Measurements from ENCODE around the gene VIPAS39.

VIPAS39 gene

GRCh38 chr14:77406718-77407117 lies 50.7 kb downstream of the VIPAS39 start:
- no peak for DNase-seq (ENCODE audit: low read depth in 3 of 3, low spot score in 1 of 3)

- no peak for DNase-seq (ENCODE audit: low read depth in 3 of 3, low spot score in 1 of 3)
These were observed 51.3 kb downstream of the VIPAS39 start for GRCh38 chr14:77406086-77406485.

DNA sequence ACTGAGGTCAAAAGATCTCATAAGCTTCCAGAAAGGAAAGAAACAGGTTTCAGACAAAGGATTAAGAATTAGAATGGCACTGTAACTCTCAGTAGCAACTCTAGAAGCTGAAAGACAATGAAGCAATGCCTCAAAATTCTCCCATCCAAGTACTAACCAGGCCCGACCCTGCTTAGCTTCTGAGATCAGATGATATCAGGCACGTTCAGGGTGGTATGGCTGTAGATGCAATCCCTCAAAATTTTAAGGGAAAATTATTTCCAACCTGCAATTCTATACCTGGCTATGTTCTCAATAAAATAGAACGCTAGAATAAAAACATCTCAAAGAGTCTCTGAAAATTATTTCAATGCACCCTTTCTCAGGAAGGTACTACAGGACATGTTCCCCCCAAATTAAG lies 53.6 kb downstream of the VIPAS39 start:
- DNase-seq (ENCODE audit: low read depth in 3 of 3, low spot score in 1 of 3): no peak

DNA sequence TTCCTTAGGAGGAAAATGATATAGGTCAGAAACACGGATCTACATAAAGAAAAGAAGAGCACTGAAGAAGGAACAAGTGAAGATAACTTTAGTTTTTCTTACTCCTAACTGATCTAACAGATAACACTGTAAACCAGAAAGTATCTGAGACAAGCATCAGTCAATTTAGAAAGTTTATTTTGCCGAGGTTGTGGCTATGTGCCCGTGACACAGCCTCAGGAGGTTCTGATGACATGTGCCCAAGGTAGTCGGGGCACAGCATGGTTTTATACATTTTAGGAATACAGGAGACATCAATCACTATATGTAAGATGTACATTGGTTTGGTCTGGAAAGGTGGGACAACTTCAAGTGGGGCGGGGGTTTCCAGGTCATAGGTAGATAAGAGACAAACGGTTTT lies 57.2 kb downstream of the VIPAS39 start:
- no peak for DNase-seq (ENCODE audit: low read depth in 3 of 3, low spot score in 1 of 3)

DNA sequence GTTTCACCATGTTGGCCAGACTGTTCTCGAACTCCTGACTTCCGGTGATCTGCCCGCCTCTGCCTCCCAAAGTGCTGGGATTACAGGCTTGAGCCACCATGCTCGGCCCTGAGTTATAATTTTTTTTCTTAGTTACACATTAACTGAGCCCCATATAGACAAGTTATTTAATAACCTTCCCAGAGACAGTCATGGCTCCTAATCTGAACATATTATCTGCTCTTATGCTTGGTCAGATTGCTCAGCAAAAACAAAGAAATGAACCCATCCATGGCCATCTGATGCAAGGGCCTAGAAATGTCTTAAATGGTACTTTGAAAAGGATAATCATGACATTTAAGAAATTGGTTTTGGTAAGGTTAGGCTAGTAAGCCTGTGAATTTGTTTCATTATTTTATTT lies 67.2 kb downstream of the VIPAS39 start:
- DNase-seq (ENCODE audit: low read depth in 3 of 3, low spot score in 1 of 3): no peak

DNA sequence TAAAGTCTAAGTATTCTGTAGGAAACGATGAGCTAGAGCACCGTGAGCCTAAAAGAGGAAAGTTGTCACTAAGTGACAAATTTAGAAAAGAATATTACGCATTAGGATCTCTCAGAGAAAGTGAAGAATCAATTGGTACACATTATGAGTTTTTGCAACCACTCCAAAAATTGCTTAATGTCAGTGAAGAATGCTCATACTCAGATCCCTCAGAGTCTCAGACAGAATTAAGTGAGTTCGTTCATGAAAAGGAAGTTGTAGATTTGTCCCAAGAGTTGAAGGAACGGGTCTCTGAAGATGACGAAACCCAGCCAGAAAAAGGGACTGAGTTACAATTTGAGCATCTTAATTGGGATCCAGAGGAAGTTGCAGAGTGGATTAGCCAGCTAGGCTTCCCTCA lies 78.7 kb downstream of the VIPAS39 start:
- DNase-seq (ENCODE audit: low read depth in 3 of 3, low spot score in 1 of 3): no peak

DNA sequence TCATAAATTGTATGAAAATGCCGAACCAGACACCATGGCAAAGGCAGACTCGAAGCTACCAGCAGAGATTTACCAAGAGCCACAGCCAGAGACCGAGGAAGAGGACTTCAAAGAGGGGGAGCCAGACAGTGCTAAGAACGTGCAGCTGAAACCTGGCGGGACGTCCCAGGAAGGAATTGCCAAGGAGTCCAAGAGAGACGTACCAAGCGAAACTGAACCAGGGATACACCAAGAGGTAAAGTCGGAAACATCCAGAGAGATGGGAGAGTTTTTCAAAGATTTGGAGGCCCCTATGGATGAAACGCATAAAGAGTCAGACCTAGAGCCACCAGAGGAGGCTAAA lies 79.9 kb downstream of the VIPAS39 start:
- DNase-seq (ENCODE audit: low read depth in 3 of 3, low spot score in 1 of 3): no peak

DNA sequence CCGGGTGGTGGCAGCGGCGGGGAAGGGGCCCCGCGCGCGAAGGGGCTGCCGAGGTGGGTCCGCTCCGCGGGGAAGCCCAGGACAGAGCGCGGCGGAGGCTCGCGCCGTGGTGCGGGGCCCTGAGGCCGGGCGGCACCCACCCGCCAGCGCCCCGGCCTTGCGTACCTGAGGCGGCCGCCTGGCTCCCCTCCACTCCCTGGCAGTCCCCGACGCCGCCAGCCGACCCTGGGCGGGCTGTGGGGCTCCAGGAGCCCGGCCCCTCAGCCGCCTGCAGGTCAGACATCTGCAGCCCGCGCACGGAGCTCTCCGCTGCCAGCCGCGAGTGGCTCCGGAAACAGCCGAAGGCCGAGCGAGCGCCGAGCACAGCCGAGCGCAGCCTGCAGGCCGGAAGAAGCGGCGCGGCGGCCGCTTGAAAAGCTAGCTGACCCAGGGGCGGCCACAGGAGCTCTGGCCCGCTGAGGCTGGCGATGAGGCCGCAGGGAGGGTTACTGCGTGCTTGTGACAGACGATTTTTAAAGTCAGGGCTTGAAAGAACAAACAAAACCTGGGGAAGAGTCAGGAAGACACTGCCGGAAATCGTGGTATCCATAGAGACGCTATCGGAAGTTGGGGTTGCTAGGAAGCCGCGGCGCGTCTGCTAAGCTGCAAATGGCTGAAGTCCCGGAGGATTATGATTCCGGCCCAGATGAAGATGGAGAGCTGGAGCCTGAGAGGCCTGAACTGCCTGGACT lies 80.5 kb downstream of the VIPAS39 start, which contains the start of the genes SAMD15 and TMED8:
SAMD15 (plus strand) TSS at position 609 of the 731 bp plus-strand sequence; CDS start at position 649, 40 bp downstream.
TMED8 (minus strand) TSS at position 324 of the 731 bp plus-strand sequence; CDS start at position 283, 41 bp downstream.
- DNase-seq (ENCODE audit: low read depth in 3 of 3, low spot score in 1 of 3): peak; percentile 39 to 71 (median 61)

Data from stimulated activated CD4-positive, alpha-beta T cell treated with anti-CD3 and anti-CD28 coated beads, TNF-alpha, amount 100 ng/mL, for 1 hour (primary cell).